ENCODE results near the gene CADPS2.

Gene CADPS2

DNA sequence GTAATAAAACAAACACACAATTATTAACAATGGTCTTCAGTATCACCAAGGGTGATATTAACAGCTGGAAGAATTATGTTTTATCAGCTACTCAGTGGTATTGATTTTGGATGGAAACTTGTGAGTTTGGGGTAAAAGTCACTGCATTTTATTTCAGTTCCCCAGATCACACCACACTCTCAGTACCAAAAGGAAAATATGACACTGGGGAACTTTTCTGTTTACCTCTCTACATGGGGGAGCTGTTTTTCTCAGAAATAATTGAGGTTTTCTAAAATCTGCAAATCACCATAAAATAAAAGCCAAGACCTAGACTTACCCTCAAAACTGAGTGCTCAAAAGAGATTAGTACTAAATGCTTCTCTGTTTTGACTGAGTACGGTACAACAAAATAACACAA, 483.1 kb downstream of the CADPS2 start:
- H3K9me3 ChIP-seq (replicated peaks; ENCODE audit: insufficient read depth, low read length) = no peaks in the 10 kb centered on the region
- no peak overlapping the region for H3K27ac ChIP-seq (ENCODE audit: low read length)
- H4K20me1 ChIP-seq (ENCODE audit: insufficient read depth, low read length) = no peaks in the 10 kb centered on the region
- H3K9ac ChIP-seq (ENCODE audit: low read length) = no peak overlapping the region
- H3K4me1 ChIP-seq (ENCODE audit: low read length) = no peaks in the 10 kb centered on the region
- no peaks in the 10 kb centered on the region for H3K9me2 ChIP-seq (replicated peaks; ENCODE audit: insufficient read depth, low read length)
- no peaks in the 10 kb centered on the region for H3F3A ChIP-seq (ENCODE audit: insufficient read depth, low read length)
- no peaks in the 10 kb centered on the region for H3K27me3 ChIP-seq (replicated peaks; ENCODE audit: insufficient read depth, low read length)
- no peaks in the 10 kb centered on the region for H3K36me3 ChIP-seq (replicated peaks; ENCODE audit: insufficient read depth, low read length)
- no peaks in the 10 kb centered on the region for H3K79me2 ChIP-seq (ENCODE audit: low read length)
- H2AFZ ChIP-seq (ENCODE audit: low read length) = no peak overlapping the region
- no peak overlapping the region for H3K4me2 ChIP-seq (ENCODE audit: low read depth, low read length)
- TF ChIP-seq, protein P1, sequence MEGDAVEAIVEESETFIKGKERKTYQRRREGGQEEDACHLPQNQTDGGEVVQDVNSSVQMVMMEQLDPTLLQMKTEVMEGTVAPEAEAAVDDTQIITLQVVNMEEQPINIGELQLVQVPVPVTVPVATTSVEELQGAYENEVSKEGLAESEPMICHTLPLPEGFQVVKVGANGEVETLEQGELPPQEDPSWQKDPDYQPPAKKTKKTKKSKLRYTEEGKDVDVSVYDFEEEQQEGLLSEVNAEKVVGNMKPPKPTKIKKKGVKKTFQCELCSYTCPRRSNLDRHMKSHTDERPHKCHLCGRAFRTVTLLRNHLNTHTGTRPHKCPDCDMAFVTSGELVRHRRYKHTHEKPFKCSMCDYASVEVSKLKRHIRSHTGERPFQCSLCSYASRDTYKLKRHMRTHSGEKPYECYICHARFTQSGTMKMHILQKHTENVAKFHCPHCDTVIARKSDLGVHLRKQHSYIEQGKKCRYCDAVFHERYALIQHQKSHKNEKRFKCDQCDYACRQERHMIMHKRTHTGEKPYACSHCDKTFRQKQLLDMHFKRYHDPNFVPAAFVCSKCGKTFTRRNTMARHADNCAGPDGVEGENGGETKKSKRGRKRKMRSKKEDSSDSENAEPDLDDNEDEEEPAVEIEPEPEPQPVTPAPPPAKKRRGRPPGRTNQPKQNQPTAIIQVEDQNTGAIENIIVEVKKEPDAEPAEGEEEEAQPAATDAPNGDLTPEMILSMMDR (IDR thresholded peaks at IDR 0.05; ENCODE audit: low read length) = no peak
- TF ChIP-seq EZH2phosphoT487 (IDR thresholded peaks at IDR 0.05; ENCODE audit: low read length) (no peak), EZH2 (optimal IDR thresholded peaks at IDR 0.05; ENCODE audit: low read depth, low read length) (no peak)
- no peak overlapping the region for H3K4me3 ChIP-seq (ENCODE audit: low read length)
- DNase-seq = no peak

GRCh38 chr7:122402235-122402634, 484.0 kb downstream of the CADPS2 start:
- no peaks in the 10 kb centered on the region for H3K9me2 ChIP-seq (replicated peaks; ENCODE audit: insufficient read depth, low read length)
- H3K9me3 ChIP-seq (replicated peaks; ENCODE audit: insufficient read depth, low read length) = no peaks in the 10 kb centered on the region
- H3K9ac ChIP-seq (ENCODE audit: low read length) = no peak overlapping the region
- no peaks in the 10 kb centered on the region for H3K36me3 ChIP-seq (replicated peaks; ENCODE audit: insufficient read depth, low read length)
- H3F3A ChIP-seq (ENCODE audit: insufficient read depth, low read length) = no peaks in the 10 kb centered on the region
- H3K4me3 ChIP-seq (ENCODE audit: low read length) = no peak overlapping the region
- no peak overlapping the region for H3K4me2 ChIP-seq (ENCODE audit: low read depth, low read length)
- no peak overlapping the region for H3K27ac ChIP-seq (ENCODE audit: low read length)
- no peaks in the 10 kb centered on the region for H3K4me1 ChIP-seq (ENCODE audit: low read length)
- no peaks in the 10 kb centered on the region for H4K20me1 ChIP-seq (ENCODE audit: insufficient read depth, low read length)
- H2AFZ ChIP-seq (ENCODE audit: low read length) = no peak overlapping the region
- H3K27me3 ChIP-seq (replicated peaks; ENCODE audit: insufficient read depth, low read length) = no peaks in the 10 kb centered on the region
- no peak for DNase-seq
- TF ChIP-seq EZH2phosphoT487 (IDR thresholded peaks at IDR 0.05; ENCODE audit: low read length) (no peak), EZH2 (optimal IDR thresholded peaks at IDR 0.05; ENCODE audit: low read depth, low read length) (no peak)
- TF ChIP-seq, protein P1 (IDR thresholded peaks at IDR 0.05; ENCODE audit: low read length) = no peak
- no peaks in the 10 kb centered on the region for H3K79me2 ChIP-seq (ENCODE audit: low read length)

DNA sequence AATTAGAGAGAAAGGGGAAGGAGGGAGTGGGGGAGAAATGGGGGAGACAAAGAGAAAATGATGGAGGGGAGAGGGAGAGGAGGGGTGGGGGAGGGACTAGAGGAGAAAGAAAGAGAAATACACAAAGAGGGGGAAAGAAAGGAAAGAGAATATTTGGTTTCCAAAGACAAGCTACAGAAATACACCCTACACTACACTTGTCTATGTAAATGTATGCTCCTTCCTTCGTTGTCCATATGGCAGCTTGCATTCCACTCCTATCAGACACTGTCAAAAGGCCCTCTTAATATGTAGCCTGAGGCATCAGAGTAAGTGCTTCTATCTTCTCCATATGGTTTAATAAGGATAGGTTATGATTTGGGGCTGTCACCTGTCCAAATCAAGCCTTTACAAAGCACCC, 488.9 kb downstream of the CADPS2 start:
- Histone ChIP-seq H3K36me3 (replicated peaks; ENCODE audit: insufficient read depth, low read length) (no peaks in the 10 kb centered on the region), H3K27me3 (replicated peaks; ENCODE audit: insufficient read depth, low read length) (no peaks in the 10 kb centered on the region), H3K4me1 (ENCODE audit: low read length) (no peaks in the 10 kb centered on the region), H2AFZ (ENCODE audit: low read length) (no peak overlapping the region), H3K9me3 (replicated peaks; ENCODE audit: insufficient read depth, low read length) (no peaks in the 10 kb centered on the region), H3K79me2 (ENCODE audit: low read length) (no peaks in the 10 kb centered on the region), H3K4me3 (ENCODE audit: low read length) (no peak overlapping the region), H3K4me2 (ENCODE audit: low read depth, low read length) (no peak overlapping the region), H3K9ac (ENCODE audit: low read length) (no peak overlapping the region), H4K20me1 (ENCODE audit: insufficient read depth, low read length) (no peaks in the 10 kb centered on the region), H3K27ac (ENCODE audit: low read length) (no peak overlapping the region), H3F3A (ENCODE audit: insufficient read depth, low read length) (no peaks in the 10 kb centered on the region), H3K9me2 (replicated peaks; ENCODE audit: insufficient read depth, low read length) (no peaks in the 10 kb centered on the region)
- TF ChIP-seq EZH2phosphoT487 (IDR thresholded peaks at IDR 0.05; ENCODE audit: low read length) = no peak
- TF ChIP-seq EZH2 (optimal IDR thresholded peaks at IDR 0.05; ENCODE audit: low read depth, low read length) = no peak
- TF ChIP-seq, protein P1 (IDR thresholded peaks at IDR 0.05; ENCODE audit: low read length) = no peak
- DNase-seq = no peak

Data from MM.1S (cell line).